ENCODE measurements around the gene FGF1. TPM values are rescaled to one million over a fixed set of nuclear protein-coding genes. Genes with fewer than 3 reads are reported as not detected.

FGF1 gene
- total RNA-seq, 1 experiment from 2014 or later: 0.24 TPM

DNA sequence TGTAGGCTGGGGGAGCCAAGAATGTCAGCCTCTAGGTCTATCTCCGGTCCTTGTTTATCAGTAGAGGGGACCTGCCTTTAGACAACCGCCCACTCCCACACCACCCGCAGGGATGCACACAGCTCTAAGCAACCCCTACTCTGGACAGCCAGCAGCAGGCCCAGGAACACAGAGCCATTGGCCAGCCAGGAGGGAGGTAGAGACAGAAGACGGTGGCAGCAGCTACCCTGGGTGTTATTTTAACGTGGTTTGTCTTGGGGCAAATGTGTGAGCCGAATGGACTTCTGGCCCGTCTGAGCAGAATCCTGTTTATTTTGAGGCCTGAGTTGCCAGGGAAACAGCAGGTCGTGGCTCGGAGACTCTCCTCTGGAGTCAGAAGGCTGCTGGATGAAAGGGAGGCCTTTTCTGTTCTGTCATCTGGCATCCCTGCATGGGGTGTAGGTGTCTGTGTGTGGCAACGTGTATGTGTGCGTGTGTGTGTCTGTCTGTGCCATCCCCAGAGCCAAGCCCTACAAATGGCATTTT, 382 bp upstream of the FGF1 start:
- no peak overlapping the region for H3K4me3 ChIP-seq (ENCODE audit: insufficient read depth, low read depth, low read length)
- H3K36me3 ChIP-seq (replicated peaks; ENCODE audit: control insufficient read depth, insufficient read depth, low read length): no peaks in the 10 kb centered on the region; the same call in 1 of the 2 replicates
- H3K27me3 ChIP-seq (ENCODE audit: control insufficient read depth, insufficient read depth, low read length): no peaks in the 10 kb centered on the region
- no peak for DNase-seq

GRCh38 chr5:142684508-142685041, 1.3 kb downstream of the FGF1 start:
- peak; percentile 60 for DNase-seq
- Histone ChIP-seq H3K36me3 (replicated peaks; ENCODE audit: control insufficient read depth, insufficient read depth, low read length) (no peaks in the 10 kb centered on the region; the same call in 1 of the 2 replicates), H3K27me3 (ENCODE audit: control insufficient read depth, insufficient read depth, low read length) (no peaks in the 10 kb centered on the region), H3K4me3 (ENCODE audit: insufficient read depth, low read depth, low read length) (no peak overlapping the region)

GRCh38 chr5:142683881-142684505, 1.9 kb downstream of the FGF1 start:
- Histone ChIP-seq H3K27me3 (ENCODE audit: control insufficient read depth, insufficient read depth, low read length) (no peaks in the 10 kb centered on the region), H3K36me3 (replicated peaks; ENCODE audit: control insufficient read depth, insufficient read depth, low read length) (no peaks in the 10 kb centered on the region; the same call in 1 of the 2 replicates), H3K4me3 (ENCODE audit: insufficient read depth, low read depth, low read length) (no peak overlapping the region)
- no peak for DNase-seq

DNA sequence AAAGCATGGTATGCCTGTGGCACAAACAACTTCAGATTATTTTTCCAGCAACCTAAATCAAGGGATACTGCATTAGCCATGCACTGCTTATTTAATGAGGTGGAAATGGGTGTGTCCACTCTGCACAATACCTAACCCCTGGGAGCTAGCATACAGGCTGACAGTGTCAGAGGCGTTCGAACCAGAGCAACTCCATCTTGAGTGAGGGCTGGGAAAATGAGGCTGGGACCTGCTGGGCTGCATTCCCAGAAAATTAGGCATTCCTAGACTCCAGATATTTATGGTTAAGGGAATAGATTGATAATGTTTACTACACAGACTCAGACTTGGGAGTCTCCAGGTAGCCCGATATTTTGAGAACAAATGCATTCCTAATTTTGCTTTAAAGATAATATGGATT, 2.8 kb downstream of the FGF1 start:
- no peak overlapping the region for H3K4me3 ChIP-seq (ENCODE audit: insufficient read depth, low read depth, low read length)

GRCh38 chr5:142680605-142681259, 5.2 kb downstream of the FGF1 start:
- Histone ChIP-seq H3K36me3 (replicated peaks; ENCODE audit: control insufficient read depth, insufficient read depth, low read length) (no peaks in the 10 kb centered on the region; the same call in 1 of the 2 replicates), H3K27me3 (ENCODE audit: control insufficient read depth, insufficient read depth, low read length) (no peaks in the 10 kb centered on the region), H3K4me3 (ENCODE audit: insufficient read depth, low read depth, low read length) (no peak overlapping the region)
- DNase-seq: no peak

More for the DNA sequence above, 2.8 kb downstream of the FGF1 start:
- Histone ChIP-seq H3K36me3 (replicated peaks; ENCODE audit: control insufficient read depth, insufficient read depth, low read length) (no peaks in the 10 kb centered on the region; the same call in 1 of the 2 replicates), H3K27me3 (ENCODE audit: control insufficient read depth, insufficient read depth, low read length) (no peaks in the 10 kb centered on the region)
- DNase-seq: no peak

- Histone ChIP-seq H3K36me3 (replicated peaks; ENCODE audit: control insufficient read depth, insufficient read depth, low read length) (no peaks in the 10 kb centered on the region; the same call in 1 of the 2 replicates), H3K4me3 (ENCODE audit: insufficient read depth, low read depth, low read length) (no peak overlapping the region), H3K27me3 (ENCODE audit: control insufficient read depth, insufficient read depth, low read length) (no peaks in the 10 kb centered on the region)
- DNase-seq: no peak
Measured at GRCh38 chr5:142679744-142680143, 6.1 kb downstream of the FGF1 start.

DNA sequence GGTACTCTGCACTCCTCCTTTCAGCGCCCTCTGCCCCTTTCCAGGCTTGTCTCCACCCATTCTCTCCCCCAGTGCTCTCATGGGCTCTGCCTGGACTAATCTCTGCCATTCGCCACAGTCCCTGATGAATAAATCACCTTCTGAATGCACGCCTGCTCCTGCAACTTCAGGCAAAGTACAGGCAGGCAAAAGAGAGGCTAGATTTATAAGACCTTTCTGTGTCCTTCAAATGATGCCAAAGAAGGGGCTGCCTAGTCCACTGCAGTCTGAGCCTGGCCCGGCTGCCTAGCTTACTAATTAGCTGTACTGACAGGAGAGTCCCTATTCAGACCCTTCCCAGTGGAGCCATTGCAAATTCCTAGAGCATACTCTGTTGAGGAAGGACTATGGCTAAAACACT, 7.4 kb downstream of the FGF1 start:
- no peak for DNase-seq
- H3K27me3 ChIP-seq (ENCODE audit: control insufficient read depth, insufficient read depth, low read length): no peaks in the 10 kb centered on the region
- no peak overlapping the region for H3K4me3 ChIP-seq (ENCODE audit: insufficient read depth, low read depth, low read length)
- H3K36me3 ChIP-seq (replicated peaks; ENCODE audit: control insufficient read depth, insufficient read depth, low read length): no peaks in the 10 kb centered on the region; the same call in 1 of the 2 replicates

DNA sequence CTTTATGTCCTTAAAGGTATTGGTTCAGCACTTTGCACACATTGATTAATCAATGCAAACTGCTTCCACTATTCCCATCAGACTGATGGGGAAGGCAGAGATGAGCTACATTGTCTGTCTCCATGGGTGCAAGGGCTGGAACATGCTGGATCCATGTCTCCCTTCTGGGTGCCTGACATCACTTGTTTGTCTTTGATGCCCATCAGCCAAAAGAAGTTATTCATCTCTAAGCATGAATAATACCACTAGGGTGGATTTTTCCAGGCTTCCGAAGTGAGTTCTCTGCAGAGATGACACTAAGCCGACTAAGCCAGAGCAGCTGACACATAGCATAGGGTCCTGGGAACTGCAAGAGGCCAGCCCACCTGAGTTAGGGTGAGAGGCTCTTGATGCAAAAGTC, 8.7 kb downstream of the FGF1 start:
- no peaks in the 10 kb centered on the region; the same call in 1 of the 2 replicates for H3K36me3 ChIP-seq (replicated peaks; ENCODE audit: control insufficient read depth, insufficient read depth, low read length)
- H3K4me3 ChIP-seq (ENCODE audit: insufficient read depth, low read depth, low read length): no peak overlapping the region
- no peaks in the 10 kb centered on the region for H3K27me3 ChIP-seq (ENCODE audit: control insufficient read depth, insufficient read depth, low read length)
- no peak for DNase-seq

- H3K27me3 ChIP-seq (ENCODE audit: control insufficient read depth, insufficient read depth, low read length): no peaks in the 10 kb centered on the region
- H3K4me3 ChIP-seq (ENCODE audit: insufficient read depth, low read depth, low read length): no peak overlapping the region
- no peak for DNase-seq
- H3K36me3 ChIP-seq (replicated peaks; ENCODE audit: control insufficient read depth, insufficient read depth, low read length): no peaks in the 10 kb centered on the region; the same call in 1 of the 2 replicates
Measured at GRCh38 chr5:142676318-142676717, 9.6 kb downstream of the FGF1 start.

DNA sequence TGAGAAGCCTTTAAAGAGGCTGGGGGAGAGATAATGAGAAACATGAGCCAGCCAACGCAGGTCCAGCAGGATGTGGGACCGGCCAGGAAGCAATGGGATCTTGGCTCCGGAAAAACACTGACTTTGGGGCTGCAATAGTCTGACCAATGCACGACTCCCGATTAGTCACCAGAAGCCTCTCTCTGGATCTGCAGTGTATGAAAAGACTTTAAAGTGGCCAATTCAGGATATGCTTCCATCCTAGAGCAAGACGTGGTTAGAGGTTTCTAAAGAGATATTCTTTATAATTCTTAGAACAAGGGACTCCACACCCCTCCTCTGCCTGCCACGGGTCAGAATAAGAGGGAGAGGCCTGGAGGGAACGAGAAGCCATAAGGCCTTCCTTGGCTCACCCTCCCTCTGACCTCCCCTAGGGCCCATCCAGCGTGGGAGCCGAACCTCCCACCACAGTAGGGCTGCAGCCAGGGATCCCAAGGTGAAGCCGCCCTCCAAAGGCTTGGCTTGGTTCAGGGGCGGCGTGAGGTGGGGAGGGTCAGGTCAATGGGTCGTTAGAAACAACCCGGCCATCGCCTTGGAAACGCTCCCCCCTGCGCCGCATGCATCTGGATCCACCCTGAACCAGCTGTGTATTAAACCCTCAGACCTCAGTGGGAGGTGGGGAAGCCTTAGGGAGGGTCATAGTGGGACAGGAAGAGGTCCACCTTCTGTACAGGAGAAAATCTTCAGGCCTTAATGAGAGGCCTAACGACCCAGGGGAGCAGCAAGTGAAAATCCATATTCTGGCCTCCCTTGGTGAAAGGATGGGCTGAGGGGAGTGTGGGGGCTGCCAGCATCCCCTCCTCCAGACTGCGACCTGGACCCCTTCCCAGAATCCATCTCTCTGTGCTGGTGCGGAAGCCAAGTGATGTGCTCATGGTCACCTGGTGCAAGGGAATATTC, 11.1 kb downstream of the FGF1 start:
- no peak overlapping the region for H3K4me3 ChIP-seq (ENCODE audit: insufficient read depth, low read depth, low read length)
- no peaks in the 10 kb centered on the region for H3K27me3 ChIP-seq (ENCODE audit: control insufficient read depth, insufficient read depth, low read length)
- no peaks in the 10 kb centered on the region for H3K36me3 ChIP-seq (replicated peaks; ENCODE audit: control insufficient read depth, insufficient read depth, low read length)
- no peak for DNase-seq

GRCh38 chr5:142671801-142672200, 14.1 kb downstream of the FGF1 start:
- Histone ChIP-seq H3K4me3 (ENCODE audit: insufficient read depth, low read depth, low read length) (no peak overlapping the region), H3K27me3 (ENCODE audit: control insufficient read depth, insufficient read depth, low read length) (no peaks in the 10 kb centered on the region; the same call in 1 of the 2 replicates)
- no peak for DNase-seq

GRCh38 chr5:142671266-142671665, 14.6 kb downstream of the FGF1 start:
- H3K36me3 ChIP-seq (replicated peaks; ENCODE audit: control insufficient read depth, insufficient read depth, low read length): no peaks in the 10 kb centered on the region

More at GRCh38 chr5:142671801-142672200, 14.1 kb downstream of the FGF1 start:
- H3K36me3 ChIP-seq (replicated peaks; ENCODE audit: control insufficient read depth, insufficient read depth, low read length): no peaks in the 10 kb centered on the region

GRCh38 chr5:142670804-142671203, 15.1 kb downstream of the FGF1 start:
- Histone ChIP-seq H3K36me3 (replicated peaks; ENCODE audit: control insufficient read depth, insufficient read depth, low read length) (no peaks in the 10 kb centered on the region), H3K27me3 (ENCODE audit: control insufficient read depth, insufficient read depth, low read length) (no peaks in the 10 kb centered on the region; the same call in 1 of the 2 replicates), H3K4me3 (ENCODE audit: insufficient read depth, low read depth, low read length) (no peak overlapping the region)
- DNase-seq: no peak

More at GRCh38 chr5:142671266-142671665, 14.6 kb downstream of the FGF1 start:
- no peaks in the 10 kb centered on the region; the same call in 1 of the 2 replicates for H3K27me3 ChIP-seq (ENCODE audit: control insufficient read depth, insufficient read depth, low read length)
- DNase-seq: no peak
- no peak overlapping the region for H3K4me3 ChIP-seq (ENCODE audit: insufficient read depth, low read depth, low read length)

- Histone ChIP-seq H3K4me3 (ENCODE audit: insufficient read depth, low read depth, low read length) (no peak overlapping the region), H3K27me3 (ENCODE audit: control insufficient read depth, insufficient read depth, low read length) (no peaks in the 10 kb centered on the region; the same call in 1 of the 2 replicates), H3K36me3 (replicated peaks; ENCODE audit: control insufficient read depth, insufficient read depth, low read length) (no peaks in the 10 kb centered on the region)
- no peak for DNase-seq
Measured at GRCh38 chr5:142669477-142669876, 16.4 kb downstream of the FGF1 start.

Measured in H7 (cell line).